ENCODE results near the gene FOXP1.

DNA sequence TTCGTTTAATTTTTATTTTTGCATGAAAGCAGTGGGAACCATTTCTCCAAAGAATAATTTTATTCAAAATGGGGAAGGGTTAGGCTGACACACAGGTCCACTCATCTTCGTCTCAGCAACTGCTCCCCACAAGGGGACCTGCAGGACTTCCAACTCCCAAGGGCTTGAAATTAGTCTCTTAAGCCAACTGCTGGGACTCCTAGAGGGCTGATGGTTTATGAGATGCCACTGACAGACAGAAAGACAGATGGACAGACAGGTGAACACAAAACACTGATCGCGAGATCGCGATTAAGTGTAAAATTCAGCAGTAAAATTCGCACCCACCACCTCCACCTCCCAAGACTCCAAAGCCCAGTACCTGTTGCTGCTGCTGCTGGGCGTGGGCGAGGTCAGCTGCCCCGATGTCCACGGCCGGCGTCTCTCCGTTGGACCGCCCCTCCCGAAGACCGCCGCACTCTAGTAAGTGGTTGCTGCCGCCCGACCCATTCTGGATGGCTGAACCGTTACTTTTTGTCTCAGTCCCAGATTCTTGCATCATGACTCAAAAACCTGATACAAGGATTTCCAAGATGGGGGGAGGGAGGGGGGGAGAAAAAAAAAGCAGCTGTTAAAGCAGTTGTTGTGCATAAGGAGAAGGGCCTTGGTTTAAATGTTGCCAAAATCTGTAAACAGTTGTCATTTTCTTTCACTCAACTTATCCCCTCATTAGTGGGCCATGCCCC is 385.5 kb downstream of the FOXP1 start:
- TF ChIP-seq, protein P1, sequence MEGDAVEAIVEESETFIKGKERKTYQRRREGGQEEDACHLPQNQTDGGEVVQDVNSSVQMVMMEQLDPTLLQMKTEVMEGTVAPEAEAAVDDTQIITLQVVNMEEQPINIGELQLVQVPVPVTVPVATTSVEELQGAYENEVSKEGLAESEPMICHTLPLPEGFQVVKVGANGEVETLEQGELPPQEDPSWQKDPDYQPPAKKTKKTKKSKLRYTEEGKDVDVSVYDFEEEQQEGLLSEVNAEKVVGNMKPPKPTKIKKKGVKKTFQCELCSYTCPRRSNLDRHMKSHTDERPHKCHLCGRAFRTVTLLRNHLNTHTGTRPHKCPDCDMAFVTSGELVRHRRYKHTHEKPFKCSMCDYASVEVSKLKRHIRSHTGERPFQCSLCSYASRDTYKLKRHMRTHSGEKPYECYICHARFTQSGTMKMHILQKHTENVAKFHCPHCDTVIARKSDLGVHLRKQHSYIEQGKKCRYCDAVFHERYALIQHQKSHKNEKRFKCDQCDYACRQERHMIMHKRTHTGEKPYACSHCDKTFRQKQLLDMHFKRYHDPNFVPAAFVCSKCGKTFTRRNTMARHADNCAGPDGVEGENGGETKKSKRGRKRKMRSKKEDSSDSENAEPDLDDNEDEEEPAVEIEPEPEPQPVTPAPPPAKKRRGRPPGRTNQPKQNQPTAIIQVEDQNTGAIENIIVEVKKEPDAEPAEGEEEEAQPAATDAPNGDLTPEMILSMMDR (IDR thresholded peaks at IDR 0.05), result no peak
- TF ChIP-seq EZH2 (IDR thresholded peaks at IDR 0.05; ENCODE audit: borderline replicate concordance, insufficient read depth, low read depth, low read length, poor library complexity, severe bottlenecking), result no peak

Measured in B cell (primary cell).